B cell (primary cell): ENCODE data around the gene CHD9. TPM values are rescaled to one million over a fixed set of nuclear protein-coding genes. Genes with fewer than 3 reads are reported as not detected.

ENCODE experiments used
- ATAC-seq: fragments of 200-7000 bp; cut with Tn5 transposase; one replicate; pipeline ENCODE4 v1.10.0; 2021; ENCODE audit warnings: low read depth, mild to moderate bottlenecking, moderate number of reproducible peaks, moderate library complexity
- CTCF ChIA-PET: fragments of 350-600 bp; sonication (Branson Sonifier 250); formaldehyde crosslinking; loops from one replicate; lab custom pipeline; 2021; ENCODE audit warnings: antibody characterized with exemption, inconsistent platforms; lab: Charles Lee
- POLR2A ChIA-PET: fragments of 350-600 bp; sonication (Branson Sonifier 250); formaldehyde crosslinking; loops from one replicate; lab custom pipeline; 2021; ENCODE audit warnings: antibody characterized with exemption; lab: Charles Lee
- DNase-seq: peaks from one replicate; pipeline ENCODE4 v3.0.0; 2013
- H2AFZ ChIP-seq: 2 replicates; pipeline ENCODE4 v1.6.1; 2012; ENCODE audit warnings: mild to moderate bottlenecking, low read depth, low read length; ENCODE audit not compliant: insufficient read depth, poor library complexity, severe bottlenecking
- H3K27ac ChIP-seq, 2 donors: 1 replicate in 1 of 2; 2 replicates in 1 of 2; pipeline ENCODE4 v1.5.1; 2012 to 2013; ENCODE audit warnings: low read length in 2 of 2, mild to moderate bottlenecking in 2 of 2, moderate library complexity in 1 of 2
- H3K27me3 ChIP-seq, 4 experiments: fragments of 200-600 bp in 1 of 4; sonication (generic) in 1 of 4; replicated peaks in 1 of 4; 1 replicate in 2 of 4; 2 replicates in 2 of 4; pipeline versions ENCODE4 v1.6.1 to v1.7.0; 2013 to 2016; ENCODE audit warnings: low read length in 3 of 4, mild to moderate bottlenecking in 2 of 4, mixed read lengths in 1 of 4, moderate library complexity in 1 of 4; ENCODE audit not compliant: insufficient read depth in 4 of 4, control insufficient read depth in 3 of 4; ENCODE audit errors: control extremely low read depth in 1 of 4
- H3K36me3 ChIP-seq, 2 experiments: replicated peaks in 1 of 2; 1 replicate in 1 of 2; 2 replicates in 1 of 2; pipeline versions ENCODE4 v1.6.1 to v1.7.1; 2013; ENCODE audit warnings: low read length in 1 of 2; ENCODE audit not compliant: insufficient read depth in 2 of 2, control insufficient read depth in 1 of 2; ENCODE audit errors: control extremely low read depth in 1 of 2, extremely low read depth in 1 of 2
- H3K4me1 ChIP-seq, 2 donors: fragments of 200-600 bp in 1 of 2; sonication (generic) in 1 of 2; 1 replicate in 1 of 2; 2 replicates in 1 of 2; pipeline versions ENCODE4 v1.5.1 to v1.6.1; 2013 to 2017; ENCODE audit warnings: low read length in 2 of 2; ENCODE audit not compliant: control insufficient read depth in 2 of 2, insufficient read depth in 2 of 2
- H3K4me2 ChIP-seq: replicated peaks from 2 replicates; pipeline ENCODE3; 2012; ENCODE audit warnings: mild to moderate bottlenecking, low read depth, low read length; ENCODE audit not compliant: poor library complexity, severe bottlenecking
- H3K4me3 ChIP-seq, 5 experiments: fragments of 200-600 bp in 1 of 5; sonication (generic) in 1 of 5; 1 replicate in 3 of 5; 2 replicates in 2 of 5; pipeline versions ENCODE4 v1.5.1 to v1.7.0; 2011 to 2016; ENCODE audit warnings: low read length in 4 of 5, mild to moderate bottlenecking in 4 of 5, low read depth in 2 of 5, control low read depth in 1 of 5, moderate library complexity in 1 of 5; ENCODE audit not compliant: insufficient read depth in 1 of 5; ENCODE audit errors: control extremely low read depth in 1 of 5, extremely low read depth in 1 of 5
- H3K79me2 ChIP-seq: fragments of 200-600 bp; sonication (generic); one replicate; pipeline ENCODE4 v1.6.0; 2016; ENCODE audit warnings: low read length; ENCODE audit not compliant: control insufficient read depth, insufficient read depth
- H3K9ac ChIP-seq: fragments of 200-600 bp; sonication (generic); 2 replicates; pipeline ENCODE4 v1.6.1; 2017; ENCODE audit warnings: mild to moderate bottlenecking, low read length, moderate library complexity
- H3K9me3 ChIP-seq, 3 donors: one replicate each; pipeline versions ENCODE4 v1.6.1 to v1.7.1; 2013; ENCODE audit warnings: low read length in 2 of 3; ENCODE audit not compliant: control insufficient read depth in 2 of 3, insufficient read depth in 1 of 3; ENCODE audit errors: control extremely low read depth in 1 of 3
- H4K20me1 ChIP-seq: 2 replicates; pipeline ENCODE4 v1.6.0; 2012; ENCODE audit warnings: mild to moderate bottlenecking, low read length; ENCODE audit not compliant: insufficient read depth, control insufficient read depth, poor library complexity, severe bottlenecking
- H3K27ac Mint-ChIP-seq: one replicate; pipeline ENCODE4 v1.8.0; 2021; ENCODE audit warnings: mixed read lengths
- H3K27me3 Mint-ChIP-seq: one replicate; pipeline ENCODE4 v1.8.0; 2021; ENCODE audit warnings: mixed read lengths
- H3K4me1 Mint-ChIP-seq: one replicate; pipeline ENCODE4 v1.8.0; 2021; ENCODE audit warnings: mixed read lengths
- H3K4me3 Mint-ChIP-seq: one replicate; pipeline ENCODE4 v1.8.0; 2021; ENCODE audit warnings: mixed read lengths
- H3K9me3 Mint-ChIP-seq: one replicate; pipeline ENCODE4 v1.8.0; 2022; ENCODE audit warnings: mixed read lengths; ENCODE audit not compliant: insufficient read depth
- CTCF ChIP-seq: fragments of 200-600 bp; IDR thresholded peaks from one replicate; pipeline ENCODE4 v1.8.0; 2022; ENCODE audit warnings: antibody characterized with exemption, mild to moderate bottlenecking
- EZH2 ChIP-seq: IDR thresholded peaks from 2 replicates; pipeline ENCODE4 v1.6.1; 2012; ENCODE audit warnings: borderline replicate concordance, low read depth, mild to moderate bottlenecking, moderate library complexity, low read length; ENCODE audit not compliant: insufficient read depth, poor library complexity, severe bottlenecking
- WGBS: methylation state at CpG from one replicate; pipeline ENCODE4 v1.1.5; 2013; ENCODE audit warnings: missing lambda C conversion rate; ENCODE audit not compliant: insufficient coverage; 5-methylcytosine and 5-hydroxymethylcytosine counted together
- intact Hi-C: fragments of 100-400 bp; cut with micrococcal nuclease; formaldehyde crosslinking; loops from one replicate; pipeline ENCODE4 v1.10.0; 2022
- polyA plus RNA-seq: library from polyadenylated mRNA; depleted of rRNA; stranded (reverse); fragments of >200 nt; gene quantifications from 2 replicates; pipeline ENCODE4 v1.2.3, GENCODE V29; 2012
- total RNA-seq, 2 donors: library from RNA; stranded (reverse); fragments of 120-200 nt in 1 of 2; gene quantifications; 1 replicate in 1 of 2; 2 replicates in 1 of 2; pipeline versions ENCODE4 v1.2.3 to v1.2.4, GENCODE V29; 2013 to 2022

CHD9 gene
- total and polyA plus RNA-seq, 2 donors (not counting 1 experiment from before 2014, with no cell fraction given), result 12.2 to 102 TPM

GRCh38 chr16:53123747-53124146 is 69.0 kb downstream of the CHD9 start:
- Mint-ChIP-seq H3K9me3 (peaks cover 2% of the 10 kb centered on the region), H3K4me1 (peaks cover 39% of the 10 kb centered on the region), H3K27ac (peak overlapping the region; percentile 43), H3K27me3 (no peaks in the 10 kb centered on the region), H3K4me3 (no peak overlapping the region)
- TF ChIP-seq CTCF (no peak), EZH2 (no peak)
- no peaks in the 10 kb centered on the region for H4K20me1 ChIP-seq
- H3K4me1 ChIP-seq, result peaks cover 10 to 11% of the 10 kb centered on the region in 2 donors
- H3K36me3 ChIP-seq, result peaks cover 0 to 1% of the 10 kb centered on the region in 2 experiments
- no peak overlapping the region for H3K4me3 ChIP-seq
- intact Hi-C loops, result no loop called here
- POLR2A ChIA-PET, result interaction anchor here (1.2 kb wide), 1 partner anchor 24 kb away, joined by 4 read pairs; no protein-coding TSS in a partner anchor
- H3K9me3 ChIP-seq, result no peaks in the 10 kb centered on the region
- no peak overlapping the region for H2AFZ ChIP-seq
- H3K27ac ChIP-seq, result no peak overlapping the region
- H3K27me3 ChIP-seq, result no peaks in the 10 kb centered on the region
- no peak overlapping the region for H3K9ac ChIP-seq
- no peak for ATAC-seq
- WGBS, result no CpG with 5 or more reads among the region's 3 CpGs
- DNase-seq, result no peak
- no peak overlapping the region for H3K4me2 ChIP-seq
- peaks cover 22% of the 10 kb centered on the region for H3K79me2 ChIP-seq
- CTCF ChIA-PET, result interaction anchor here (3.4 kb wide), 1 partner anchor 69 kb away, joined by 13 read pairs; the partner anchor contains the start of gene CHD9

- no peak for DNase-seq
- Histone ChIP-seq H3K9ac (no peak overlapping the region), H3K4me2 (no peak overlapping the region), H4K20me1 (no peaks in the 10 kb centered on the region), H3K4me3 (no peak overlapping the region), H3K36me3 (peaks cover 0 to 1% of the 10 kb centered on the region in 2 experiments), H3K79me2 (peaks cover 23% of the 10 kb centered on the region), H3K4me1 (peaks cover 10 to 21% of the 10 kb centered on the region in 2 donors), H3K27me3 (no peaks in the 10 kb centered on the region), H3K27ac (no peak overlapping the region), H3K9me3 (no peaks in the 10 kb centered on the region), H2AFZ (no peak overlapping the region)
- H3K27ac Mint-ChIP-seq, result peak overlapping the region; percentile 50
- peaks cover 46% of the 10 kb centered on the region for H3K4me1 Mint-ChIP-seq
- TF ChIP-seq CTCF, result no peak
- no peak for TF ChIP-seq EZH2
- ATAC-seq, result no peak
- WGBS, result 67% methylated on average over 1 of the region's 5 CpGs
- no peaks in the 10 kb centered on the region for H3K27me3 Mint-ChIP-seq
- intact Hi-C loops, result no loop called here
- peaks cover 2% of the 10 kb centered on the region for H3K9me3 Mint-ChIP-seq
- no peak overlapping the region for H3K4me3 Mint-ChIP-seq
- ChIA-PET CTCF (interaction anchor here (1.7 to 4.2 kb wide), 2 partner anchors 28 to 70 kb away, joined by 5 to 43 read pairs; partner anchors contain the start of gene CHD9), POLR2A (no interaction called here)
Observed at GRCh38 chr16:53126390-53126789, 71.6 kb downstream of the CHD9 start.
